Chondrocyte (in vitro differentiated cells): ENCODE data around the gene CTNNA2. TPM values are rescaled to one million over a fixed set of nuclear protein-coding genes. Genes with fewer than 3 reads are reported as not detected.

Experiments used
- DNase-seq: peaks from one replicate; pipeline ENCODE4 v3.0.0; 2021; ENCODE audit warnings: mixed read lengths, low spot score
- H3K27ac Mint-ChIP-seq: one replicate; pipeline ENCODE4 v1.8.0; 2021; ENCODE audit warnings: mild to moderate bottlenecking, moderate library complexity, mixed read lengths; ENCODE audit not compliant: unreplicated experiment
- H3K27me3 Mint-ChIP-seq: 2 replicates; pipeline ENCODE4 v1.8.0; 2021; ENCODE audit warnings: low read depth, mixed read lengths
- H3K36me3 Mint-ChIP-seq: 2 replicates; pipeline ENCODE4 v1.8.0; 2021; ENCODE audit warnings: low read depth, mixed read lengths
- H3K4me1 Mint-ChIP-seq: 2 replicates; pipeline ENCODE4 v1.8.0; 2021; ENCODE audit warnings: low read depth, mild to moderate bottlenecking, mixed read lengths
- H3K4me3 Mint-ChIP-seq: one replicate; pipeline ENCODE4 v1.8.0; 2021; ENCODE audit warnings: mild to moderate bottlenecking, moderate library complexity, mixed read lengths; ENCODE audit not compliant: unreplicated experiment
- H3K9me3 Mint-ChIP-seq: 2 replicates; pipeline ENCODE4 v1.8.0; 2021; ENCODE audit warnings: low read depth, mixed read lengths
- total RNA-seq: library from RNA; stranded (reverse); gene quantifications from 3 replicates; pipeline ENCODE4 v1.2.1, GENCODE V29; 2021
- TF ChIP-seq, protein P1 (sequence below): fragments of 200-600 bp; sonication (generic); IDR thresholded peaks from 2 replicates; pipeline ENCODE4 v1.5.0; 2021; ENCODE audit warnings: antibody characterized with exemption, mild to moderate bottlenecking, moderate library complexity

The CTNNA2 gene
- total RNA-seq, 1 donor from 2014 or later: not detected

DNA sequence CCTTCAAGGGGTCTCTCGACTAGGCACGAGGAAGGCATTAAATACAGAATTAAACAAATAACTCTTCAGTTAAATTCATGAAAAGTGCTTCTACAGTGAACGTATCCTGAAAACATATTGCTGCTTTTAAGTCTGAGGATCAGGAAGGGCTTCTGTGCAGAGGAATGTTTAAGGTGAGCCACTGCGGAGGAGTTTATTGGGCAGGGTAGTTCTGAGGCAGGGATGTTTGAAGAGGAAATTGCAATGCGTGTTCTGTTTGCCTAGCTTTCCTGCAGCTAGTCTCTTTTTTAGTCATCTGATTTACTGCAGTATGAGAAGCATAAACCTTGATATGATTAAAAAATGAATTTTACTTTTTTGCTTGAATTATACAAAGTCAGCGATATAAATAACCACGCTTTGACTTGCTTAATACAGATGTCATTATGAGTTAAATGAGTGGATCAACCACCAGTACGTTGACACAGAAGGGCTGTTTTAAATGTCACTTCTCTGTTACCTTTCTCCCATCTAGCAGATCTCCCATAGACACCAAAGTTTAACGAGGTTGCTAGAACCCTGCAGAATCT lies 98.7 kb downstream of the CTNNA2 start:
- no peak for DNase-seq
- H3K27ac Mint-ChIP-seq: no peak overlapping the region
- peaks cover 32% of the 10 kb centered on the region for H3K27me3 Mint-ChIP-seq
- TF ChIP-seq, protein P1, sequence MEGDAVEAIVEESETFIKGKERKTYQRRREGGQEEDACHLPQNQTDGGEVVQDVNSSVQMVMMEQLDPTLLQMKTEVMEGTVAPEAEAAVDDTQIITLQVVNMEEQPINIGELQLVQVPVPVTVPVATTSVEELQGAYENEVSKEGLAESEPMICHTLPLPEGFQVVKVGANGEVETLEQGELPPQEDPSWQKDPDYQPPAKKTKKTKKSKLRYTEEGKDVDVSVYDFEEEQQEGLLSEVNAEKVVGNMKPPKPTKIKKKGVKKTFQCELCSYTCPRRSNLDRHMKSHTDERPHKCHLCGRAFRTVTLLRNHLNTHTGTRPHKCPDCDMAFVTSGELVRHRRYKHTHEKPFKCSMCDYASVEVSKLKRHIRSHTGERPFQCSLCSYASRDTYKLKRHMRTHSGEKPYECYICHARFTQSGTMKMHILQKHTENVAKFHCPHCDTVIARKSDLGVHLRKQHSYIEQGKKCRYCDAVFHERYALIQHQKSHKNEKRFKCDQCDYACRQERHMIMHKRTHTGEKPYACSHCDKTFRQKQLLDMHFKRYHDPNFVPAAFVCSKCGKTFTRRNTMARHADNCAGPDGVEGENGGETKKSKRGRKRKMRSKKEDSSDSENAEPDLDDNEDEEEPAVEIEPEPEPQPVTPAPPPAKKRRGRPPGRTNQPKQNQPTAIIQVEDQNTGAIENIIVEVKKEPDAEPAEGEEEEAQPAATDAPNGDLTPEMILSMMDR: no peak
- H3K36me3 Mint-ChIP-seq: no peaks in the 10 kb centered on the region
- H3K4me1 Mint-ChIP-seq: no peaks in the 10 kb centered on the region
- no peaks in the 10 kb centered on the region for H3K9me3 Mint-ChIP-seq
- no peak overlapping the region for H3K4me3 Mint-ChIP-seq

DNA sequence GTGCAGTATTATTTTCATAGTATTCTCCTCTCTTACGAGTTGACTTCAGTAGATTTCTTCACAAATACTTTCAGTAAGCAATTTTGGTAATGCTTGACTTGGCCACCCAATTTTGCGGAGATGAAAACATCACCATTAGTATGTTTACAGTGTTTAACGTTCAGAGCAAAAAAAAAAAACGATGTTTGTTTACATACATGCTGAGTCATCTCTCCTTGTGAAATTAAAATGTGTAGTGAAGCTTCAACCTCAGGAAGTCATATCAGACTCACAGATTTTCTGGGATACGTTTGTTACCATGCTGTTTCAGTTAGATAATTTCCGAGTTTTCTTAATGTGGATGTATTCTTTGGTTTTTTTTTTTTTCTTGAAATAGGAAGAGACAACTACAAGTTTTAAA lies 100.1 kb downstream of the CTNNA2 start:
- no peak overlapping the region for H3K27ac Mint-ChIP-seq

DNA sequence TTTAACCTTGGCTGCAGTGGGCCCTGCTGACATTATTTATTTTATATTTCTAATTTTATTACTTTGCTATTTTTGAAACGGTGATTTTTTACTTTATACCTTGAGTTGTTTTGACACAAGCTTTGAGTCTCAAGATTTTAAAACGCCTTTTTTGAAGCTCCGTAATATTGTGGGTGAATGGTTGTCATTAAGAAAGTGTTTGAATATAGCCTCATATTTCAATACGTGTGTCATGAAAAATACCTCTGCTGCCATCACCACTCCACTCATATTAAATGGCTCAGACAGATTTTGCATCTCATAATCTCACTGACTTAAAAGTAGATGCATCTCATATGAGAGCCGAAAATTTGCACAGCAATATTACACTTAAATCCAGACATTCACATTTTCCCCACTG lies 106.6 kb downstream of the CTNNA2 start:
- no peak overlapping the region for H3K4me3 Mint-ChIP-seq
- H3K27me3 Mint-ChIP-seq: peaks cover 13% of the 10 kb centered on the region
- no peak overlapping the region for H3K27ac Mint-ChIP-seq

More for the DNA sequence above, 100.1 kb downstream of the CTNNA2 start:
- Mint-ChIP-seq H3K4me1 (no peaks in the 10 kb centered on the region), H3K4me3 (no peak overlapping the region), H3K27me3 (peaks cover 30% of the 10 kb centered on the region), H3K9me3 (no peaks in the 10 kb centered on the region), H3K36me3 (no peaks in the 10 kb centered on the region)
- no peak for DNase-seq
- TF ChIP-seq, protein P1: no peak

DNA sequence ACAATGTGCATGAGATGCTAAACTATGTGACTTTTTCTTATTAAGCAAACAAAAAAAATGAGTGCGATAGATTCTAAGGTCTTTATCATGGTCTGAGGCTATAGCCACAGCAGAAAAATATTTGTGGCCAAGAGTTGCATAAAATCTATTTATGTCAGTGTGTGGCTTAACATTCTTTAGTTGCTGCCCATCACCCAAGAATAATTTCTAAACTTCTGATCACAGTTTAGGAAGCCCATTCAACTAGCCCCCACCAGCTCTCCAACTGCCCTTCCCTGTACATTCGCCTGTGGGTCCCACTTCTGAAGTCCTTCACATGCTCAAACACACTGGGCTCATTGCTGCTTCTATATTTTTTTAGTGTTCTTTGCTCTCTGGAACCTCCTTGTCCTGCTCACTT lies 107.1 kb downstream of the CTNNA2 start:
- Mint-ChIP-seq H3K4me3 (no peak overlapping the region), H3K36me3 (no peaks in the 10 kb centered on the region), H3K4me1 (no peaks in the 10 kb centered on the region), H3K9me3 (no peaks in the 10 kb centered on the region), H3K27ac (no peak overlapping the region), H3K27me3 (peaks cover 13% of the 10 kb centered on the region)
- TF ChIP-seq, protein P1: no peak
- DNase-seq: no peak

More for the DNA sequence above, 106.6 kb downstream of the CTNNA2 start:
- H3K9me3 Mint-ChIP-seq: no peaks in the 10 kb centered on the region
- TF ChIP-seq, protein P1: no peak
- H3K4me1 Mint-ChIP-seq: no peaks in the 10 kb centered on the region
- DNase-seq: no peak
- no peaks in the 10 kb centered on the region for H3K36me3 Mint-ChIP-seq

DNA sequence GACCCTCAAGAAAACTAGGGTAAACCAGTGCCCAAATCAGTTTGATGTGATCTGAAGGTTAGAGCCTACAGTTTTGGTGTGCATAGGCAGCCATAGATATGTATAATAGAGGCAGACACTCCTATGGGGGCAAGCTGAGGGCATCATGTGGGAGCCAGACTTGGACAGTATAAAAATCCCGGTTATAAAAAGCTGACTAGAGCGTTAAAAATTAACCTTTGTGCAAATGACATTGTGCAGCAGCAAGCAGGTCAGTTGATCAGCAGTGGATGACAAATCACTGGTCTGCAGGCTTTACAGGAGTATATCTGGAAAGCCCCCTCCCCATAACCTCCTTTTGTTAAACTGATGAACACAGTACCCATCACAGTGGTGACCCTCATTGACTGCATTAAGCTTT lies 107.8 kb downstream of the CTNNA2 start:
- no peaks in the 10 kb centered on the region for H3K36me3 Mint-ChIP-seq
- H3K27ac Mint-ChIP-seq: no peak overlapping the region

More for the DNA sequence above, 107.8 kb downstream of the CTNNA2 start:
- Mint-ChIP-seq H3K4me1 (no peaks in the 10 kb centered on the region), H3K9me3 (no peaks in the 10 kb centered on the region), H3K27me3 (peaks cover 14% of the 10 kb centered on the region), H3K4me3 (no peak overlapping the region)
- TF ChIP-seq, protein P1: no peak
- DNase-seq: no peak
